SU-DHL-6 (cell line): Measurements from ENCODE around the gene PRR15.

ENCODE experiments used
- H2AFZ ChIP-seq: fragments of 200-600 bp; sonication (generic); 2 replicates; pipeline ENCODE4 v1.6.1; 2014; ENCODE audit warnings: low read depth, mild to moderate bottlenecking, moderate library complexity, mixed read lengths, antibody characterized with exemption, low read length; ENCODE audit not compliant: severe bottlenecking
- H3F3A ChIP-seq: fragments of 200-600 bp; shearing (Covaris generic); 2 replicates; pipeline ENCODE4 v1.6.0; 2016; ENCODE audit warnings: antibody characterized with exemption, mild to moderate bottlenecking; ENCODE audit not compliant: insufficient read depth
- H3K27ac ChIP-seq: fragments of 200-600 bp; sonication (generic); 2 replicates; pipeline ENCODE4 v1.5.1; 2016; ENCODE audit warnings: low read depth, mild to moderate bottlenecking, low read length, moderate library complexity, mixed read lengths
- H3K27me3 ChIP-seq: fragments of 200-600 bp; sonication (generic), shearing (Covaris generic); 2 replicates; pipeline ENCODE4 v1.6.0; 2014; ENCODE audit warnings: mild to moderate bottlenecking, low read length
- H3K36me3 ChIP-seq: fragments of 200-600 bp; sonication (generic); 2 replicates; pipeline ENCODE4 v1.6.1; 2014; ENCODE audit warnings: mild to moderate bottlenecking, low read length, mixed read lengths
- H3K4me2 ChIP-seq: fragments of 300-600, 200-600 bp; shearing (Covaris generic), sonication (generic); 2 replicates; pipeline ENCODE4 v1.6.0; 2014; ENCODE audit warnings: low read length, low read depth, mild to moderate bottlenecking; ENCODE audit not compliant: poor library complexity, severe bottlenecking
- H3K4me3 ChIP-seq: fragments of 200-600 bp; sonication (generic); 2 replicates; pipeline ENCODE4 v1.5.1; 2014; ENCODE audit warnings: antibody characterized with exemption, low read length, mild to moderate bottlenecking, mixed read lengths; ENCODE audit not compliant: insufficient read depth, poor library complexity, severe bottlenecking
- H3K79me2 ChIP-seq: fragments of 200-600 bp; sonication (generic); 2 replicates; pipeline ENCODE4 v1.6.1; 2014; ENCODE audit warnings: mild to moderate bottlenecking, low read length, moderate library complexity; ENCODE audit not compliant: insufficient read depth
- H3K9ac ChIP-seq: fragments of 200-600 bp; sonication (generic); 2 replicates; pipeline ENCODE4 v1.7.0; 2014; ENCODE audit warnings: mild to moderate bottlenecking, low read length
- H3K9me2 ChIP-seq: fragments of 200-600 bp; sonication (generic); replicated peaks from 2 replicates; pipeline ENCODE4 v1.6.1; 2014; ENCODE audit warnings: low read length; ENCODE audit not compliant: insufficient read depth
- H3K9me3 ChIP-seq: fragments of 200-600 bp; sonication (generic); 2 replicates; pipeline ENCODE4 v1.6.1; 2014; ENCODE audit warnings: low read length, mixed read lengths; ENCODE audit not compliant: insufficient read depth
- H4K20me1 ChIP-seq: fragments of 200-600 bp; sonication (generic); 2 replicates; pipeline ENCODE4 v1.6.1; 2014; ENCODE audit warnings: low read depth, mild to moderate bottlenecking, antibody characterized with exemption, low read length, moderate library complexity, mixed read lengths
- EZH2phosphoT487 ChIP-seq: fragments of 200-600 bp; sonication (generic), shearing (Covaris generic); conservative IDR thresholded peaks from 2 replicates; pipeline ENCODE4 v1.6.1; 2018; ENCODE audit warnings: mild to moderate bottlenecking, antibody characterized with exemption, low read length, moderate library complexity, mixed read lengths
- TF ChIP-seq, protein P1 (sequence below): fragments of 200-600 bp; sonication (generic); IDR thresholded peaks from one replicate; pipeline ENCODE4 v1.5.1; 2017; ENCODE audit warnings: antibody characterized with exemption, mild to moderate bottlenecking, low read length, moderate library complexity; ENCODE audit not compliant: insufficient read depth, poor library complexity, severe bottlenecking

The PRR15 gene

GRCh38 chr7:29596593-29597178 lies 33.1 kb downstream of the PRR15 start:
- no peak overlapping the region for H3K4me2 ChIP-seq
- no peaks in the 10 kb centered on the region for H3K79me2 ChIP-seq
- no peaks in the 10 kb centered on the region for H3K9me2 ChIP-seq
- TF ChIP-seq EZH2phosphoT487: no peak
- TF ChIP-seq, protein P1, sequence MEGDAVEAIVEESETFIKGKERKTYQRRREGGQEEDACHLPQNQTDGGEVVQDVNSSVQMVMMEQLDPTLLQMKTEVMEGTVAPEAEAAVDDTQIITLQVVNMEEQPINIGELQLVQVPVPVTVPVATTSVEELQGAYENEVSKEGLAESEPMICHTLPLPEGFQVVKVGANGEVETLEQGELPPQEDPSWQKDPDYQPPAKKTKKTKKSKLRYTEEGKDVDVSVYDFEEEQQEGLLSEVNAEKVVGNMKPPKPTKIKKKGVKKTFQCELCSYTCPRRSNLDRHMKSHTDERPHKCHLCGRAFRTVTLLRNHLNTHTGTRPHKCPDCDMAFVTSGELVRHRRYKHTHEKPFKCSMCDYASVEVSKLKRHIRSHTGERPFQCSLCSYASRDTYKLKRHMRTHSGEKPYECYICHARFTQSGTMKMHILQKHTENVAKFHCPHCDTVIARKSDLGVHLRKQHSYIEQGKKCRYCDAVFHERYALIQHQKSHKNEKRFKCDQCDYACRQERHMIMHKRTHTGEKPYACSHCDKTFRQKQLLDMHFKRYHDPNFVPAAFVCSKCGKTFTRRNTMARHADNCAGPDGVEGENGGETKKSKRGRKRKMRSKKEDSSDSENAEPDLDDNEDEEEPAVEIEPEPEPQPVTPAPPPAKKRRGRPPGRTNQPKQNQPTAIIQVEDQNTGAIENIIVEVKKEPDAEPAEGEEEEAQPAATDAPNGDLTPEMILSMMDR: no peak
- no peaks in the 10 kb centered on the region for H3K36me3 ChIP-seq
- H3K27me3 ChIP-seq: no peaks in the 10 kb centered on the region
- H4K20me1 ChIP-seq: no peaks in the 10 kb centered on the region
- H3K27ac ChIP-seq: no peak overlapping the region
- no peak overlapping the region for H3K4me3 ChIP-seq
- no peak overlapping the region for H3K9ac ChIP-seq
- no peaks in the 10 kb centered on the region for H3F3A ChIP-seq
- no peak overlapping the region for H2AFZ ChIP-seq
- no peaks in the 10 kb centered on the region for H3K9me3 ChIP-seq

DNA sequence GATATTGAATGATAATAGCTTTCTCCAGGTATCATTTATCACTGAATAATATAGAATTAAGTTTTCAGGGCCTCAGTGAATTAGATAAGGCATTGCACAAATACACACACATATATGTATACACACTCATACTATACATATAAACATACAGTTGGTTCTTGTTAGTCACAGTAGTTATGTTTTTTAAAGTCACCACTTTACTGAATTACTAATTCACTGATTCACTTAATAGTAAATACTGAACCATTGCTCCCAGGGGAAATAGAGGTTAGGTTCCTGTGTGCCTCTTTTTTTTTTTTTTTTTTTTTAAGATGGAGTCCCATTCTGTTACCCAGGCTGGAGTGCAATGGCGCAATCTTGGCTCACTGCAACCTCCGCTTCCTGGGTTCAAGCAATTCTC lies 33.6 kb downstream of the PRR15 start:
- TF ChIP-seq, protein P1: no peak
- TF ChIP-seq EZH2phosphoT487: no peak
- Histone ChIP-seq H3K36me3 (no peaks in the 10 kb centered on the region), H3K4me2 (no peak overlapping the region)

GRCh38 chr7:29598137-29598536 lies 34.5 kb downstream of the PRR15 start:
- Histone ChIP-seq H3K4me2 (no peak overlapping the region), H3K79me2 (no peaks in the 10 kb centered on the region), H3K9ac (no peak overlapping the region)

More for the DNA sequence above, 33.6 kb downstream of the PRR15 start:
- no peaks in the 10 kb centered on the region for H3K79me2 ChIP-seq
- no peaks in the 10 kb centered on the region for H3K9me3 ChIP-seq
- no peak overlapping the region for H3K9ac ChIP-seq
- no peak overlapping the region for H3K27ac ChIP-seq
- H3K9me2 ChIP-seq: no peaks in the 10 kb centered on the region
- H3F3A ChIP-seq: no peaks in the 10 kb centered on the region
- H2AFZ ChIP-seq: no peak overlapping the region
- no peaks in the 10 kb centered on the region for H3K27me3 ChIP-seq
- no peak overlapping the region for H3K4me3 ChIP-seq
- no peaks in the 10 kb centered on the region for H4K20me1 ChIP-seq

More at GRCh38 chr7:29598137-29598536, 34.5 kb downstream of the PRR15 start:
- no peak overlapping the region for H3K27ac ChIP-seq
- no peak for TF ChIP-seq EZH2phosphoT487
- TF ChIP-seq, protein P1: no peak
- no peaks in the 10 kb centered on the region for H4K20me1 ChIP-seq
- no peak overlapping the region for H3K4me3 ChIP-seq
- H3K9me2 ChIP-seq: no peaks in the 10 kb centered on the region
- no peaks in the 10 kb centered on the region for H3K27me3 ChIP-seq
- H3K9me3 ChIP-seq: no peaks in the 10 kb centered on the region
- no peak overlapping the region for H2AFZ ChIP-seq
- no peaks in the 10 kb centered on the region for H3K36me3 ChIP-seq
- H3F3A ChIP-seq: no peaks in the 10 kb centered on the region
